Activated CD8-positive, alpha-beta memory T cell treated with anti-CD3 and anti-CD28 coated beads for 24 hours (primary cell): ENCODE data around the gene INPP4B.
"Not testable (repeated sequence)": the region's sequence is repeated elsewhere in the genome, so short reads cannot be mapped to it uniquely, and the experiment has no call there.

ENCODE experiments used
- DNase-seq: peaks from one replicate; pipeline ENCODE4 v3.0.0-alpha.2; 2020

The INPP4B gene

GRCh38 chr4:142663828-142664227 is 182.3 kb downstream of the INPP4B start:
- no peak for DNase-seq

- no peak for DNase-seq
Observed at GRCh38 chr4:142660728-142661127, 185.4 kb downstream of the INPP4B start.

DNA sequence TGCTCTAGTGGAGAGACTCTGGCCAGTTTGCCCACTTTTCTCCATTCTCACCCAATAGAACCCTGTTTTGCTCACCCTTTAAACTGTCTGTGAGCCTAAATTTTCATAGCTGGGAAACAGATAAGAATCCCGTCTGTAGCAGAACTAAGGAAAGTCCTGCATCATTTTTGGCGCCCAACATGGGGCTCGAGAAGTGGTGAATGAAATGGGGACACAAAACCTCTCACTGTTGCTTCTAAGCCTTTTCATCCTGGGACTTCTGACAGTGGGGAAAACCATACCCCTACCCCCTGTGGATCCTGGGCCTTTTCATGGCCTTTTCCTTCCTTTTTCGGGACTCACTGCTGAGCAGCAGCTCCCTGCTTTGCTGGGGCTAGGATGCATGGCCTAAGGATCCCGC is 189.9 kb downstream of the INPP4B start:
- DNase-seq = no peak

GRCh38 chr4:142648378-142648777 is 197.7 kb downstream of the INPP4B start:
- DNase-seq = no peak

DNA sequence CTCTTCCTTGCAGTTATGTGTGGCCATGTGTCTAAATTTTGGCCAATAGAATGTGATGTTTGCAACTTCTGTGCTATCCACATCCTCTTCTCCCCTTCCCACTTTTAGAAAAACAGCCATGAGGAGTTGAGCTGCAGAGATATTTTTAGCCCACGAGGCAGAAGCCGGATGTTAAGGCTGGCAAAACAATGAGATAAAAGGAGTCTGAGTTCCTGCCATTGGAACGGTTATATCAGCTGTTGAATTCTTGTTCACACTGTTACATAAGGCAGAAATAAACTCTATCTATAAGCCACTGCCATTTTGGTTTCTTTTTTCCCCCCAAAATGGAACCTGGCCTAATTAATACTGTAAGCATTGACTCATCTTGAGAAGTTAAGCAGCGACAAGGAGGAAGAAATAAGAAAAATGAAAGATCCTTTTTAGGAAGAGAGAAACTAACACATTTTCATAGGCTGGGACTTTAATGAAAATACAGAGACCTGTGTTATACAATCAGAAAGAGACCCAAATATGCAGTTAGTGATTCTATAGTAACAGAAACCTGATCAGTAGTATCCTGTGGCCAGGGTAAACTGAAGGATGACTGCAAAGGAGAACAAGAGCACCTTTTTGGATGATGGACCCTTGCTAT is 200.5 kb downstream of the INPP4B start:
- no peak for DNase-seq

DNA sequence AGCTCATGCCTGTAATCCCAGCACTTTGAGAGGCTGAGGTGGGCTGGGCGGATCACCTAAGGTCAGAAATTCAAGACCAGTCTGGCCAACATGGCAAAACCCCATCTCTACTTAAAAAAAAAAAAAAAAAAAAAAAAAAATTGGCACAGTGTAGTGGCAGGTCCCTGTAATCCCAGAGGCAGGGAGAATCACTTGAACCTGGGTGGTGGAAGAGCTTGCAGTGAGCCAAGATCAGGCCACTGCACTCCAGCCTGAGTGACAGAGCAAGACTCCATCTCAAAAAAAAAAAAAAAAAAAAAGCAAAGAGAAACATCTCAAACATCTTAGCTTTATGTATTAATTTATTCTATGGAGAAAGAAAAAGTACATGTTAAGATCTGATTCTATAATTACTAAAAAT is 201.5 kb downstream of the INPP4B start:
- not testable (repeated sequence) for DNase-seq

GRCh38 chr4:142637614-142638013 is 208.5 kb downstream of the INPP4B start:
- no peak for DNase-seq

GRCh38 chr4:142631836-142632235 is 214.3 kb downstream of the INPP4B start:
- DNase-seq = no peak

GRCh38 chr4:142615324-142615665 is 230.8 kb downstream of the INPP4B start:
- DNase-seq = no peak

- no peak for DNase-seq
Observed at GRCh38 chr4:142614621-142615323, 231.3 kb downstream of the INPP4B start.

DNA sequence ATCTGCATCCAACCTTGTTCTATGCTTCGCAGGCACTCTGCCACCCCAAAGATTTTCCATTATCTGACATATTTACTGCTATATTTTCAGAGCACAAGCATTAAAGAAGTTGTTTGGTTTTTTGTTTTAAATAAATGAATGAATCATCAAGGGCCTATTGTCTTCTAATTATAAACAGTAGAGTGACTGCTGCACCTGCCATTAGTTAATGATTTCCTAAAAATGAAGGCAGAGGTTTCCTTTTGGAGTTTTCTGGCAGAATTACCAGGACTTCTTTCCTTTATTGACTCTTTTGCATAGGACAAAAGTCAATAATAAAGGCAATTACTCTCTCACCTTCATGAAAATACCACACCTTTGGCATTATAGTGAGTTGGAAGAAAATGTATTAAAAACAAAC is 238.1 kb downstream of the INPP4B start:
- DNase-seq = no peak

DNA sequence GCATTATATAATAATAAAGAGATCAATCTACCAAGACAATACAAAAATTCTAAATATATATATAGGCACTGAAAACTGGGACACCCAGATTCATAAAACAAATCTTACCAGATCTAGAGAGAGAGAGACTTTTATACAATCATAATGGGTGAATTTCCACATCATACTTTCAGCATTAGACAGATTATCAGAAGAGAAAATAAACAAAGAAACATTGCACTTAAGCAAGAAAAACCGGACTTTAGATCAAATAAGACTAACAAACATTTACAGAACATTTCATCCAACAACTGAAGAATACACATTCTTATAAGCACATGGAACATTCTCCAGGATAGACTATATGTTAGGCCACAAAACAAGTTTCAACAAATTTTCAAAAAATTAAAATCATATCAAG is 245.1 kb downstream of the INPP4B start:
- no peak for DNase-seq

- DNase-seq = no peak
Observed at GRCh38 chr4:142598132-142598531, 248.0 kb downstream of the INPP4B start.

DNA sequence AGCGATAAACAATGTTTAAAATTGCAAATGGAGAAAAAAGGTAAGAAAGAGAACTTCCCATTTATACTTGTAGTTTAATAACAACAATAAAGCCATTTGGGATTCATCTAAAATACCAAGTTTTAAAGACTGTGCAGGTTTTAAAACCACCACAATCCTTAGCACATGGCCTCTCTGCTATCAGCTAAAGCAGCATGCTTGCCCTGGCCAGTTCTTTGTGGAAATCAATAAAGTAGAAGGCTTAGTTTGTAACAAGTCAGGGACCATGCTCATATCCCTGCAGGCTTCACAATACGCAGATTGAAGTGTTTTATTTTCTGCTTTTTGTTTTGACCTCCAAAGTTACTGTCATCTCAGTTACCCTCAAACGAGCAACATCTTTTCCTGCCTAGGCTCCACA is 249.5 kb downstream of the INPP4B start:
- DNase-seq = no peak

DNA sequence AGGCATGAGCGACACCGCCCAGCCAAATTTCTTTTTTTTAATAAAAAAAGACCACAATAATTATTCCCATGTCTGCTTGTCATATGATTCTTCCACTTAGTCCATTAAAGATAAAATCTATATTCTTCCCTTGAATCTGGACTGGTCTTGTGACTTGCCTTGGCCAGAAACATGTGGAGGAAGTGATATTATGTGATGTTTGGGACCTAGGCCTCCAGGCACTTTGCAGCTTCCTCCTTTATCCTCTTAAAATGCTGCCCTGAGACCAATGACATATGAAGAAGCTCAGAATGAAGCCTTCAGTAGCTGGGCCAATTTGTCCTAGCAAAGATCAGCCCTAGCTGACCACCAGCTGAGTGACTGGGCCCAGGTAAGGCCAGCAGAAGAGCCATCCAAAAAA is 250.0 kb downstream of the INPP4B start:
- DNase-seq = no peak

DNA sequence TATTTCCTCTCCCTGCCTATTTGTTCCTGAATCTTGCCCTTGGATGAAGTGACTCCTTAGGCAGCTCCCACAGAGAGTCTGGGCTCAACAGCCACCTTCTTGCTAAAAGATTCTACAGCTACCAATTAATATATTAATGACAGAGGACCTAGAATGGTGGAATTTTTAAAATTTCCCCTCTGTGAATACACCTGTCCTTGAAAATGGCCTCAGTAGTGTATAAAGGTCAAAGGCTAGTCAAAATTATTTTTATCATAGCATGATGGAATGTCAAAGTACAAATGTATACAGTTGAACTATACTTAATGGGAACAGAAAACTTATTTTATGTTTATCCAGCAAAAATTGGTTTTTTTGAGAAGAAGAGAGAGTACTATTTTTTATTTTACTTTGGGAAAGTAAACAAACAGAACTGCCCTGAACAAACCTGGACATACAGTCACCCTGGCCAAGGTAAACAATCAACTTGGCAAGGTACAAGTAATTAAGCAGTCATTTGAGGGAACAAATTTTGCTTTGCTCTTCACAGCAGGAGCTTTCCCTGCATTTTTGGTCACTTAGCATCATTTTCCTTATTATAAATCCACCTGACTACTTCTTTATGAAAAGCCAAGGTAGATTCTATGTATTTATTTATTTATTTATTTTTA is 250.8 kb downstream of the INPP4B start:
- no peak for DNase-seq

DNA sequence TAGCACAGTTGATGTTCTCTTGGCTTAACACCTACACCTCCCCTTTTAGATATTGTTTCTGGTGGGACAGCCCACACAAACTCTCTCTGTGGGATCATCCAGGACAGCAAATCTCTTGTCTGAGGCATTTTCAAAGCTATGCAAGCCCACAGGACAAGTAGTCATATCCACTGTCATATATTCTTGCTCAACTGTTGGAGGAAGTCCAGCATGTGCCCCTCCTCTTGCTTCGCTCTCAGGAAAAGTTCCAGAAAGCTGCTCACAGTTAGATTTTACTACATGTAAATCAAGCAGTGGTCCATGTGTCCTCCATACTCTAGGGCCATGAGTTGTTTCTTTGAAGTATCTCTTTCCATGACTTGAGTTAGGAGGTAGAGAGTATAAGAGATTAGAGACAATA is 260.7 kb downstream of the INPP4B start:
- no peak for DNase-seq

DNA sequence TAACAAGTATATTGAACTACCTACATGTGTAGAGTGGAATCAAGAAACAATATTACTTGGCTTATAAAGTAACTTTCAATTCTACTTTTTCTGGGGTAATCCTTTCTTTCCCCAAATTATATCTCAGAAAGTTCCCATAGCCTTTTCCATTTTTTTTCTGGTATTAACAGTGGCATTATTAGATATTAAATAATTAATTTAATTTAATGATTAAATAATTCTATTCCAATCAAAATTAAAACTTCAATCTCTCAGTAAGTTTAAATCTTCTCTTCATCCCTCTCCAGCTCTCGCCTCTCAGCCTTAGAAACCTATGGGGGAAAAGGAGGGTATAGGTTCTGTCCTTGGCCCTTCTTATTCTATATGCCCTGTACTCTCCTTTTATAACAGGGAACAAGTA is 262.4 kb downstream of the INPP4B start:
- no peak for DNase-seq

GRCh38 chr4:142582340-142582739 is 263.8 kb downstream of the INPP4B start:
- no peak for DNase-seq

DNA sequence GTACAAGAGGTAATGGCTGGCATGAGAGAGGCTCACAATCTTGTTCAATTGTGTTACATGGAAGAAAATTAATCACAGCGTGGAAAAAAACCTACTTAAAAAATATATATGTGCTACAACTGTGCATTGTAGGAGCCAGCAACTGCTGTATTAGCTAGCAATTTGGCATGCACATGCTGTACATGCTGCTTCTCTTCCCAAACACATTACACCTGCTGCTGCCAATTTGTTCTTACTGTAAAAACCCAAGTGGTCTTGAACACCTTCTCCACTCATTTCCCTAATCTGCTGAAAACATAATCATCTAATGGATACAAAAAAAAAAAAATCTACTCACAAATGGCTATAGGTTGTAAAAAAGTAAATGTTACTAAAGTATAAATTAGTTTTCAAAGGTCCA is 264.2 kb downstream of the INPP4B start:
- no peak for DNase-seq

DNA sequence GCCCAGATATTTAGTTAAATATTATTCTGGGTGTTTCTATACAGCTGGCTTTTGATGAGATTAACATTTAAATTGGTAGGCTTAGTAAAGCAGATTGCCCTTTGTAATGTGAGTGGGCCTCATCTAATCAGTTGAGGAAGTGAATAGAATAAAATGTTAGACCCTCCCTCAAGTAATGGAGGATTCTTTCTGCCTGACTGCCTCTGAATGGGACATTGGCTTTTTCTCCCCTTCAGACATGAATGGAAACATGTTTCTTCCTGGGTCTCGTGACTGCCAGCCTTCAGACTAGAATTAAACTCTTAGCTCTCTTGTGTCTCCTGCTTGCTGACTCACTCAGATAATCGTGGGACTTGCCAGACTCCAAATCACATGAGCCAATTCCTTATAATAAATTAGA is 266.7 kb downstream of the INPP4B start:
- DNase-seq = no peak

DNA sequence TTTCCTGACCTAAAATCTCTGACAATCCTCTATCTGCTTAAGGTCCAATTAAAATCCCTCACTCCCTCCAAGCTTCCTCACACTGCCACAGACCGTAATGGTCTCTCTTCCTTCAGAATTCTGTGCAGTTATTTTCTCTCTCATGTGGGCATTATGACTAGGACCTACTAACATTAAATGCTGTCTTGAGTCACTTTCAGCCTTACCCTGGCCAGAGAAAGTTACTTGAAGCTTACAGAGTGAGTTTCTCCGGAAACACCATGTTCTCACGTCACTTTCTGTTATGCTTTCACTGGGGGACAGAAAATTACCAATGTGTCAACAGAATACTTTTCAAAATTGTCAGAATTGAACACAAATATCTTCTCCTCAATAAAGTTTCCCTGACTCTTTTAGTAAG is 271.8 kb downstream of the INPP4B start:
- DNase-seq = no peak

DNA sequence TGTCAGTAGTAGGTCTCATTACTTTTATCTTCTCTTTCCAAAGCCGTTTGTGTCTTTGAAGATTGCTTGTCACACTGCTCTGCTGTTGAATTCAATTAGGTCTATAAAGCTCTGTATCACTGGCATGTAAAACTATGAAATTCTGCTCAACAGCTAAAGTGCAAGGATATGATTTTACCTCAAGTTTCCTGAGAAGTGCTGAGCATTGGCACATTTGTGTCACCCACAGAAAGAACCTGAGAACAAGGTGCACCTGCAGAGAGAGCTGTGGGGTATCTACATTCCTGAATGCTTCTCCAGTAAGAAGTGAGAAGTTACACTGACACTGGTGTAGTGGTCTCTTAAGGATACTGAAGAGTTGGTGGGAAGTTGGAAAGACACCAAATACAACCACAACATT is 274.0 kb downstream of the INPP4B start:
- no peak for DNase-seq

GRCh38 chr4:142567620-142568451 is 278.3 kb downstream of the INPP4B start:
- no peak for DNase-seq
